ENCODE results near the gene CAMSAP1. TPM values are rescaled to one million over a fixed set of nuclear protein-coding genes. Genes with fewer than 3 reads are reported as not detected.

Gene CAMSAP1
- total RNA-seq, 1 donor: 26.1 TPM

- Histone ChIP-seq H3K27ac (ENCODE audit: low read depth, low read length) (no peak overlapping the region), H3K4me1 (ENCODE audit: insufficient read depth, low read length) (no peaks in the 10 kb centered on the region), H3K4me2 (ENCODE audit: insufficient read depth, low read length) (no peak overlapping the region), H3K9me3 (ENCODE audit: low read depth, low read length) (no peaks in the 10 kb centered on the region), H3K36me3 (ENCODE audit: insufficient read depth, low read length) (no peaks in the 10 kb centered on the region), H2AFZ (ENCODE audit: low read length) (no peak overlapping the region), H3K79me2 (ENCODE audit: insufficient read depth, low read length) (no peaks in the 10 kb centered on the region), H4K20me1 (ENCODE audit: insufficient read depth, low read length) (no peaks in the 10 kb centered on the region), H3K4me3 (ENCODE audit: insufficient read depth, low read length) (no peak overlapping the region), H3K27me3 (ENCODE audit: insufficient read depth, low read length) (no peaks in the 10 kb centered on the region)
- DNase-seq (ENCODE audit: insufficient read length, low spot score, missing footprints): peak; percentile 89
- no peak for TF ChIP-seq CTCF (IDR thresholded peaks at IDR 0.05; ENCODE audit: extremely low read depth, low read depth, low read length)
These were observed 113.9 kb downstream of the CAMSAP1 start for GRCh38 chr9:135793221-135794056.

- Histone ChIP-seq H3K27me3 (ENCODE audit: insufficient read depth, low read length) (no peaks in the 10 kb centered on the region), H3K4me2 (ENCODE audit: insufficient read depth, low read length) (no peak overlapping the region), H3K9me3 (ENCODE audit: low read depth, low read length) (no peaks in the 10 kb centered on the region), H3K36me3 (ENCODE audit: insufficient read depth, low read length) (no peaks in the 10 kb centered on the region), H4K20me1 (ENCODE audit: insufficient read depth, low read length) (no peaks in the 10 kb centered on the region), H3K4me3 (ENCODE audit: insufficient read depth, low read length) (no peak overlapping the region), H2AFZ (ENCODE audit: low read length) (no peak overlapping the region), H3K27ac (ENCODE audit: low read depth, low read length) (no peak overlapping the region), H3K4me1 (ENCODE audit: insufficient read depth, low read length) (no peaks in the 10 kb centered on the region), H3K79me2 (ENCODE audit: insufficient read depth, low read length) (no peaks in the 10 kb centered on the region)
- peak; percentile 91 for DNase-seq (ENCODE audit: insufficient read length, low spot score, missing footprints)
- TF ChIP-seq CTCF (IDR thresholded peaks at IDR 0.05; ENCODE audit: extremely low read depth, low read depth, low read length): no peak
These were observed 114.8 kb downstream of the CAMSAP1 start for GRCh38 chr9:135792268-135793128.

GRCh38 chr9:135791431-135792267 is 115.7 kb downstream of the CAMSAP1 start:
- no peak overlapping the region for H2AFZ ChIP-seq (ENCODE audit: low read length)
- DNase-seq (ENCODE audit: insufficient read length, low spot score, missing footprints): peak; percentile 76
- H3K27ac ChIP-seq (ENCODE audit: low read depth, low read length): no peak overlapping the region
- H3K79me2 ChIP-seq (ENCODE audit: insufficient read depth, low read length): no peaks in the 10 kb centered on the region
- H3K9me3 ChIP-seq (ENCODE audit: low read depth, low read length): no peaks in the 10 kb centered on the region
- no peaks in the 10 kb centered on the region for H3K27me3 ChIP-seq (ENCODE audit: insufficient read depth, low read length)
- no peak overlapping the region for H3K4me2 ChIP-seq (ENCODE audit: insufficient read depth, low read length)
- TF ChIP-seq CTCF (IDR thresholded peaks at IDR 0.05; ENCODE audit: extremely low read depth, low read depth, low read length): no peak
- H4K20me1 ChIP-seq (ENCODE audit: insufficient read depth, low read length): no peaks in the 10 kb centered on the region
- no peaks in the 10 kb centered on the region for H3K4me1 ChIP-seq (ENCODE audit: insufficient read depth, low read length)
- no peaks in the 10 kb centered on the region for H3K36me3 ChIP-seq (ENCODE audit: insufficient read depth, low read length)
- no peak overlapping the region for H3K4me3 ChIP-seq (ENCODE audit: insufficient read depth, low read length)

Data from osteoblast (primary cell).